ENCODE results near the gene WFDC1. TPM values are rescaled to one million over a fixed set of nuclear protein-coding genes. Genes with fewer than 3 reads are reported as not detected.
A peak's percentile ranks its signal among the peaks of the same experiment; 100 is the strongest.

Gene WFDC1
- total and polyA plus RNA-seq, 2 of the 4 experiments (the other 2 are of a cell fraction) = 4.7 to 6.8 TPM

GRCh38 chr16:84314373-84314772 lies 19.7 kb downstream of the WFDC1 start:
- no TSS peak for BruUV-seq (replicated peaks)

More at GRCh38 chr16:84314373-84314772, 19.7 kb downstream of the WFDC1 start:
- Histone ChIP-seq H3K36me3 (ENCODE audit: control insufficient read depth, insufficient read depth, low read length) (peaks cover 9% of the 10 kb centered on the region), H4K91ac (ENCODE audit: insufficient read depth, low read depth, low read length) (no peak overlapping the region), H3K4ac (ENCODE audit: low read depth, low read length) (no peak overlapping the region), H3K9ac (ENCODE audit: low read depth, low read length) (no peak overlapping the region), H3K79me1 (ENCODE audit: low read depth in 1 of 2, low read length in 2 of 2) (no peaks in the 10 kb centered on the region; a peak in 2 of 4 replicates), H2BK120ac (ENCODE audit: low read depth, low read length) (no peak overlapping the region), H2BK15ac (ENCODE audit: low read depth, low read length) (no peak overlapping the region), H3K18ac (ENCODE audit: low read depth, low read length) (no peak overlapping the region), H3K23ac (ENCODE audit: low read depth, low read length) (no peak overlapping the region), H3K4me3 (ENCODE audit: insufficient read depth, low read depth, low read length) (no peak overlapping the region), H4K8ac (ENCODE audit: low read depth in 2 of 2, low read length in 2 of 2) (no peak overlapping the region), H3K56ac (ENCODE audit: extremely low read depth, insufficient read depth, low read length) (no peak overlapping the region), H3K9me1 (ENCODE audit: insufficient read depth, low read length) (no peaks in the 10 kb centered on the region), H3K27ac (ENCODE audit: insufficient read depth, low read length) (no peak overlapping the region), H3K4me1 (ENCODE audit: control insufficient read depth, insufficient read depth, low read length) (no peaks in the 10 kb centered on the region; the same call in 1 of the 2 replicates), H4K5ac (ENCODE audit: low read depth, low read length) (no peak overlapping the region), H3K4me2 (ENCODE audit: low read depth, low read length) (no peak overlapping the region), H2AK9ac (replicated peaks; ENCODE audit: low read depth, low read length, poor library complexity) (no peak overlapping the region), H2BK5ac (ENCODE audit: low read depth, low read length, poor library complexity, severe bottlenecking) (no peak overlapping the region), H3K14ac (replicated peaks; ENCODE audit: low read depth, low read length) (no peak overlapping the region), H4K20me1 (ENCODE audit: insufficient read depth, low read length) (no peaks in the 10 kb centered on the region), H2AK5ac (ENCODE audit: low read depth, low read length) (no peak overlapping the region), H2BK20ac (ENCODE audit: low read depth, low read length) (no peak overlapping the region), H3K27me3 (ENCODE audit: control insufficient read depth, insufficient read depth, low read length) (no peaks in the 10 kb centered on the region), H3K9me3 (ENCODE audit: control insufficient read depth, insufficient read depth, low read length) (peaks cover 4% of the 10 kb centered on the region), H2AFZ (replicated peaks; ENCODE audit: low read length, poor library complexity) (no peak overlapping the region)
- peak; percentile 32 for ATAC-seq (ENCODE audit: low read depth)
- intact Hi-C loops (cut with micrococcal nuclease) (no loop called here), in situ Hi-C loops (cut with MboI; ENCODE audit: low sequenced_read_pairs) (no loop called here), dilution Hi-C loops (cut with HindIII; ENCODE audit: low sequenced_read_pairs, unreplicated experiment) (no loop called here)
- POLR2A ChIA-PET (ENCODE audit: unreplicated experiment) = no interaction called here
- DNase-seq = no peak
- no CpG with 5 or more reads among the region's 6 CpGs for WGBS, 2 experiments (ENCODE audit: extremely low coverage in 2 of 2, insufficient read length in 1 of 2)
- TF ChIP-seq RAD21 (IDR thresholded peaks at IDR 0.05; ENCODE audit: low read length) (no peak), POLR2A (IDR thresholded peaks at IDR 0.05; ENCODE audit: low read depth, low read length) (no peak), MXI1 (IDR thresholded peaks at IDR 0.05; ENCODE audit: borderline replicate concordance, low read depth, low read length) (no peak), FOS (IDR thresholded peaks at IDR 0.05; ENCODE audit: low read depth, low read length) (no peak), USF2 (IDR thresholded peaks at IDR 0.05; ENCODE audit: low read depth, low read length) (no peak), ELK1 (IDR thresholded peaks at IDR 0.05; ENCODE audit: borderline replicate concordance, low read depth, low read length) (no peak), BHLHE40 (IDR thresholded peaks at IDR 0.05; ENCODE audit: low read depth, low read length) (no peak), RCOR1 (IDR thresholded peaks at IDR 0.05; ENCODE audit: insufficient replicate concordance, low read length) (no peak), MAFK (IDR thresholded peaks at IDR 0.05; ENCODE audit: low read depth, low read length) (no peak), RFX5 (IDR thresholded peaks at IDR 0.05; ENCODE audit: low read depth, low read length) (no peak), MAZ (IDR thresholded peaks at IDR 0.05; ENCODE audit: borderline replicate concordance, low read depth, low read length) (no peak), CEBPB (IDR thresholded peaks at IDR 0.05; ENCODE audit: low read depth, low read length) (no peak), NFE2L2 (IDR thresholded peaks at IDR 0.05; ENCODE audit: low read depth, low read length) (no peak), SMC3 (IDR thresholded peaks at IDR 0.05; ENCODE audit: low read depth, low read length) (no peak), CHD1 (IDR thresholded peaks at IDR 0.05; ENCODE audit: low read depth, low read length) (no peak), CTCF (conservative IDR thresholded peaks at IDR 0.05; ENCODE audit: low read depth, low read length) (no peak)
- CTCF ChIA-PET = interaction anchor here (1.1 kb wide), 1 partner anchor 37 kb away, joined by 3 read pairs; no protein-coding TSS in a partner anchor

All from IMR-90 (cell line).